Measurements from ENCODE around the gene CYP3A5.

GRCh38 chr7:99728615-99729014 lies 48.8 kb upstream of the CYP3A5 start:
- no peak for TF ChIP-seq EZH2 (IDR thresholded peaks at IDR 0.05; ENCODE audit: low read length)
- no peak for TF ChIP-seq CTCF (optimal IDR thresholded peaks at IDR 0.05 in 1 of 3, IDR thresholded peaks at IDR 0.05 in 1 of 3, conservative IDR thresholded peaks at IDR 0.05 in 1 of 3; ENCODE audit: extremely low read depth in 1 of 3, insufficient read depth in 2 of 3, low read length in 3 of 3)

All from keratinocyte (primary cell).